BJ (cell line): ENCODE results near the gene DNAL1. TPM values are rescaled to one million over a fixed set of nuclear protein-coding genes. Genes with fewer than 3 reads are reported as not detected.

Experiments used
- CTCF ChIA-PET: fragments of 350-600 bp; formaldehyde crosslinking; extraction: SDS; loops from one replicate; lab custom pipeline; 2021; ENCODE audit warnings: antibody characterized with exemption, inconsistent platforms; lab: Yijun Ruan, JAX
- POLR2A ChIA-PET: fragments of 300-600 bp; sonication (Branson Sonifier 250); formaldehyde crosslinking; extraction: SDS; loops from one replicate; lab custom pipeline; 2021; ENCODE audit warnings: antibody characterized with exemption; lab: Charles Lee
- DNase-seq: peaks from one replicate; pipeline ENCODE4 v3.0.0-alpha.2; 2011; ENCODE audit warnings: low read depth
- H3K27me3 ChIP-seq: 2 replicates; pipeline ENCODE4 v1.6.0; 2011; ENCODE audit warnings: low read length; ENCODE audit not compliant: control insufficient read depth, insufficient read depth
- H3K36me3 ChIP-seq: 2 replicates; pipeline ENCODE4 v1.5.1; 2011; ENCODE audit warnings: low read length; ENCODE audit not compliant: control insufficient read depth, insufficient read depth
- H3K4me3 ChIP-seq: 2 replicates; pipeline ENCODE4 v1.5.1; 2011; ENCODE audit warnings: low read depth, mild to moderate bottlenecking, control low read depth, low read length
- polyA plus RNA-seq: library from polyadenylated mRNA; depleted of rRNA; stranded (reverse); fragments of >200 nt; gene quantifications from 2 replicates; pipeline ENCODE4 v1.2.3, GENCODE V29; 2011
- TF ChIP-seq, protein P1 (sequence below): IDR thresholded peaks from 2 replicates; pipeline ENCODE4 v1.5.1; 2011; ENCODE audit warnings: low read depth, mild to moderate bottlenecking, control low read depth, inconsistent platforms, low read length, moderate library complexity; ENCODE audit not compliant: insufficient read depth

DNAL1 gene
- polyA plus RNA-seq, 1 experiment: 2.4 TPM

DNA sequence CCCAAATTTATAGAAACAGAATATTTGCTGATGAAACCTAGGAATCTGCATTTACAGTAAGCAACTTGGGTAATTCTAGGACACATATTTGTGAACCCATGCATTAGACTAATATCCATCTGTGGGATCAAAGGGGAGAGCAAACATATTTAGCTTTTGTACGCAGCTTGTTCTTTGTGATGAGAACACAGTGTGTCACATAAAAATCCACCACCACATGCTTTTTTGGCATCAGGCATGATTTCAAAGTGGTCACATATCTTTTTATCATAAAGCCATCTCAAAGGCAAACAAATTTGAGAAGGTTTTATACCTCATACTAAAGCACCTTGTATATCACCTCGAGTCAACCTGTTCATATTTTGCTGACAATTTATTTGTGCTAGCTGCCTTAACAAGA is 15.7 kb downstream of the DNAL1 start:
- TF ChIP-seq, protein P1, sequence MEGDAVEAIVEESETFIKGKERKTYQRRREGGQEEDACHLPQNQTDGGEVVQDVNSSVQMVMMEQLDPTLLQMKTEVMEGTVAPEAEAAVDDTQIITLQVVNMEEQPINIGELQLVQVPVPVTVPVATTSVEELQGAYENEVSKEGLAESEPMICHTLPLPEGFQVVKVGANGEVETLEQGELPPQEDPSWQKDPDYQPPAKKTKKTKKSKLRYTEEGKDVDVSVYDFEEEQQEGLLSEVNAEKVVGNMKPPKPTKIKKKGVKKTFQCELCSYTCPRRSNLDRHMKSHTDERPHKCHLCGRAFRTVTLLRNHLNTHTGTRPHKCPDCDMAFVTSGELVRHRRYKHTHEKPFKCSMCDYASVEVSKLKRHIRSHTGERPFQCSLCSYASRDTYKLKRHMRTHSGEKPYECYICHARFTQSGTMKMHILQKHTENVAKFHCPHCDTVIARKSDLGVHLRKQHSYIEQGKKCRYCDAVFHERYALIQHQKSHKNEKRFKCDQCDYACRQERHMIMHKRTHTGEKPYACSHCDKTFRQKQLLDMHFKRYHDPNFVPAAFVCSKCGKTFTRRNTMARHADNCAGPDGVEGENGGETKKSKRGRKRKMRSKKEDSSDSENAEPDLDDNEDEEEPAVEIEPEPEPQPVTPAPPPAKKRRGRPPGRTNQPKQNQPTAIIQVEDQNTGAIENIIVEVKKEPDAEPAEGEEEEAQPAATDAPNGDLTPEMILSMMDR: no peak
- Histone ChIP-seq H3K4me3 (no peak overlapping the region), H3K27me3 (no peaks in the 10 kb centered on the region), H3K36me3 (peaks cover 2% of the 10 kb centered on the region; the same call in 1 of the 2 replicates)
- no peak for DNase-seq
- POLR2A ChIA-PET: no interaction called here
- CTCF ChIA-PET: interaction anchor here (1.4 kb wide), 1 partner anchor 27 kb away, joined by 4 read pairs; no protein-coding TSS in a partner anchor

DNA sequence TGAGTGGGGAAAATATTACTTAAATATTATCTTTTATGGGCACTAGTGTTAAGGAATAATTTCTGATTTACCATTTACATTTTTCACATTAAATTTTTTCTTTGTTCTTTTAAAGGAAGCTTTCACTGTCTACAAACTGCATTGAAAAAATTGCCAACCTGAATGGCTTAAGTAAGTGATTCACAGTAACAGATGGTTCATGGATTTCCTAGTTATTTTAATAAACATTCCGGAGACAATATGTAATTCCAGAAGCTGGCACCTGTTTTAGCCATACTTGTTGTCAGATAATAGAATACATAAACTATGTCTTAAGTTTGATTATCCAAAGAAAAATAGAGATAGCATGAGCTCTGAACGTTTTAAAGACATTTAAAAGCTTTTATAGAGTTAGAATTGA is 17.1 kb downstream of the DNAL1 start:
- Histone ChIP-seq H3K36me3 (no peaks in the 10 kb centered on the region), H3K4me3 (no peak overlapping the region), H3K27me3 (no peaks in the 10 kb centered on the region)
- TF ChIP-seq, protein P1: no peak
- no peak for DNase-seq
- ChIA-PET POLR2A (no interaction called here), CTCF (interaction anchor here (0.5 to 4.5 kb wide), 11 partner anchors 11 to 164 kb away, joined by 3 to 35 read pairs (median 4); no protein-coding TSS in a partner anchor)

DNA sequence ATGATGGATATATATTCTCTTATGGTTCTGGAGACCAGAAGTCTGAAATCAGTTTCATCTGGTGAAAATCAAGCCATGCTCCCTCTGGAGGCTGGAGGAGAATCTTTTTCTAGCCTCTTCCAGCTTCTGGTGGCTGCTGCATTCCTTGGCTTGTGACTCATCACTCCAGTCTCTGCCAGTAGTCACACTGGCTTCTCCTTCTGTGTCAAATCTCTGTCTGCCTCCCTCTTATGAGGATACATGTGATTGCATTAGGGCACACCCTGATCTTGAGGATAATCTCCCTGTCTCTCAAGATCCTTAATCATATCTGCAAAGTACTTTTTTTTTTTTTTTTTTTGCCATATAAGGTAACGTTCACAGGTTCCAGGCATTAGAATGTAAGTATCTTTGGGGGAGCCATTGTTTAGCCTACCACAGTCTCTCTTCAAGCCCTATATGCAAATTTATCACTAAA is 17.7 kb downstream of the DNAL1 start:
- DNase-seq: peak; percentile 89
- no peaks in the 10 kb centered on the region for H3K27me3 ChIP-seq
- ChIA-PET POLR2A (no interaction called here), CTCF (interaction anchor here (0.6 to 4.5 kb wide), 12 partner anchors 12 to 154 kb away, joined by 3 to 35 read pairs (median 4); no protein-coding TSS in a partner anchor)
- peaks cover 1% of the 10 kb centered on the region; the same call in 1 of the 2 replicates for H3K36me3 ChIP-seq
- H3K4me3 ChIP-seq: no peak overlapping the region
- TF ChIP-seq, protein P1: peak; percentile 73

- DNase-seq: no peak
- Histone ChIP-seq H3K27me3 (no peaks in the 10 kb centered on the region), H3K4me3 (no peak overlapping the region), H3K36me3 (peaks cover 1% of the 10 kb centered on the region; the same call in 1 of the 2 replicates)
- POLR2A ChIA-PET: interaction anchor here (0.6 kb wide), 1 partner anchor 83 kb away, joined by 5 read pairs; no protein-coding TSS in a partner anchor
- TF ChIP-seq, protein P1: no peak
- CTCF ChIA-PET: interaction anchor here (0.8 to 4.5 kb wide), 4 partner anchors 13 to 29 kb away, joined by 3 to 35 read pairs (median 9); no protein-coding TSS in a partner anchor
Measured at GRCh38 chr14:73663548-73664212, 18.9 kb downstream of the DNAL1 start.

DNA sequence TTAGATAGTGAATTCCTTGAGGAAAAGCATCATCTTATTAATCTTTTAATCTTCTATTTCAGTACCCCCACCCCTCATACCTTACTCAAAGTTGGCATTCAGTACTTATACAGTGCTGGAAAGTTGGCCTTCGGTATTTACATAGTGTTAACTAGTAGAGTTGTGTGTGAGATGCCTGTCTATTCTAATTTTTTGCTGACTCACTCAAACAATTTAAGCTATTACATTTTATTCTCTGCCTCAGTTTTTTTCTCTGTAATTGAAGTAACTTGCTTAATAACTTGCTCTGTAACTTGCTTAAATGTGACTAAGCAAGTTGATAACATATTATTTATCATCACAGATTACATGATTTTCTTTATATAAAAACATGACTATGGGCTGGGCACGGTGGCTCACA is 20.3 kb downstream of the DNAL1 start:
- Histone ChIP-seq H3K27me3 (no peaks in the 10 kb centered on the region), H3K4me3 (no peak overlapping the region), H3K36me3 (peaks cover 1% of the 10 kb centered on the region; the same call in 1 of the 2 replicates)
- TF ChIP-seq, protein P1: no peak
- ChIA-PET CTCF (interaction anchor here (4.5 kb wide), 1 partner anchor 11 kb away, joined by 35 read pairs; no protein-coding TSS in a partner anchor), POLR2A (no interaction called here)
- no peak for DNase-seq
